Left cardiac atrium (tissue), 2 donors: ENCODE measurements around the gene MARS2. TPM values are rescaled to one million over a fixed set of nuclear protein-coding genes. Genes with fewer than 3 reads are reported as not detected.

Experiments used
- total RNA-seq, 2 donors: library from RNA; stranded (reverse); fragmentation: NEBNext Ultra II Directional; extraction: Animal tissue kit (Norgen Biotek cat#: 25700); gene quantifications; one replicate each; pipeline ENCODE4 v1.2.1, GENCODE V29; 2021
- donor health status: DM: no; HTN: yes; CAD: no; lungs with severe emphysema.
- donor health status: DM: yes; HTN: yes; CAD: no.

Gene MARS2
- total RNA-seq, 2 donors from 2014 or later: 6.0 to 11.0 TPM

Other genes starting within 250 kb of the MARS2 start
- gene HSPD1, start 205.5 kb upstream of the MARS2 start, total RNA-seq: 100 to 1,000 TPM; 164 to 166 TPM
- 100 to 1,000 TPM; 111 to 117 TPM for gene HSPE1, start 205.0 kb upstream of the MARS2 start, total RNA-seq
- 10 to 100 TPM; 19.8 to 32.6 TPM for gene MOB4, start 189.3 kb upstream of the MARS2 start, total RNA-seq
- 1 to 10 TPM; 3.9 to 8.6 TPM for gene RFTN2, start 29.8 kb upstream of the MARS2 start, total RNA-seq
- not detected for gene BOLL, start 80.0 kb downstream of the MARS2 start, total RNA-seq
- gene PLCL1, start 99.2 kb downstream of the MARS2 start, total RNA-seq: 10 to 100 TPM; 17.7 to 19.1 TPM